DND-41 (cell line): ENCODE data around the gene UNC5C.

Experiments used
- CTCF ChIP-seq: IDR thresholded peaks from 2 replicates; pipeline ENCODE4 v1.5.1; 2012; ENCODE audit warnings: borderline replicate concordance, low read length, moderate library complexity, mild to moderate bottlenecking; ENCODE audit not compliant: poor library complexity, severe bottlenecking; ENCODE audit errors: extremely low read depth
- EZH2 ChIP-seq: IDR thresholded peaks from 3 replicates; pipeline ENCODE4 v1.6.1; 2012; ENCODE audit warnings: borderline replicate concordance, low read depth, mild to moderate bottlenecking, moderate library complexity, low read length, inconsistent platforms; ENCODE audit not compliant: severe bottlenecking

- TF ChIP-seq CTCF = no peak
- TF ChIP-seq EZH2 = no peak
These were observed 7.6 kb upstream of the UNC5C start for GRCh38 chr4:95556207-95556859.
